Panc1 (cell line): ENCODE measurements around the gene CEP126. TPM values are rescaled to one million over a fixed set of nuclear protein-coding genes. Genes with fewer than 3 reads are reported as not detected.

Experiments used
- ATAC-seq: fragments of 200-7000 bp; cut with Tn5 transposase; 2 replicates; pipeline ENCODE4 v1.9.1; 2020; ENCODE audit warnings: mild to moderate bottlenecking, moderate library complexity
- BruUV-seq: library from RNA; stranded (reverse); fragments of 400-500 nt; replicated peaks from 2 replicates; lab custom pipeline; 2021; lab: Mats Ljungman, UMichigan
- CTCF ChIA-PET: fragments of 300-600 bp; sonication (Branson Sonifier 250); formaldehyde crosslinking; loops from one replicate; lab custom pipeline; 2022; ENCODE audit warnings: antibody characterized with exemption; lab: Charles Lee
- POLR2A ChIA-PET: fragments of 300-600 bp; sonication (Branson Sonifier 250); formaldehyde crosslinking; loops from one replicate; lab custom pipeline; 2022; ENCODE audit warnings: antibody characterized with exemption; lab: Charles Lee
- DNase-seq: peaks from one replicate; pipeline ENCODE4 v3.0.0-alpha.2; 2010; ENCODE audit warnings: low read depth, low spot score
- H3K27ac ChIP-seq: 2 replicates; pipeline ENCODE4 v1.5.1; 2011; ENCODE audit warnings: mild to moderate bottlenecking, low read length, inconsistent platforms
- H3K27me3 ChIP-seq: fragments of 200-500 bp; sonication (Bioruptor generic); 2 replicates; pipeline ENCODE4 v1.6.0; 2014; ENCODE audit warnings: low read length, inconsistent platforms; ENCODE audit not compliant: control insufficient read depth, insufficient read depth
- H3K36me3 ChIP-seq: fragments of 200-500 bp; sonication (Bioruptor generic); 2 replicates; pipeline ENCODE4 v1.5.1; 2014; ENCODE audit warnings: inconsistent platforms, mild to moderate bottlenecking, low read length, moderate library complexity; ENCODE audit not compliant: control insufficient read depth, insufficient read depth
- H3K4me1 ChIP-seq: 2 replicates; pipeline ENCODE4 v1.5.1; 2011; ENCODE audit warnings: inconsistent platforms, mild to moderate bottlenecking, low read length, moderate library complexity; ENCODE audit not compliant: control insufficient read depth, insufficient read depth
- H3K4me3 ChIP-seq, 2 experiments: 2 replicates each; pipeline ENCODE4 v1.5.1; 2011 to 2012; ENCODE audit warnings: low read depth in 2 of 2, low read length in 2 of 2, mild to moderate bottlenecking in 2 of 2, inconsistent platforms in 1 of 2, moderate library complexity in 1 of 2
- H3K9me3 ChIP-seq: fragments of 200-500 bp; sonication (Bioruptor generic); 2 replicates; pipeline ENCODE4 v1.5.1; 2014; ENCODE audit warnings: low read depth, mild to moderate bottlenecking, inconsistent platforms, low read length, moderate library complexity; ENCODE audit not compliant: control insufficient read depth, insufficient read depth
- POLR2AphosphoS5 ChIP-seq: IDR thresholded peaks from 2 replicates; pipeline ENCODE4 v1.6.1; 2012; ENCODE audit warnings: mild to moderate bottlenecking, low read depth, low read length, moderate library complexity
- REST ChIP-seq, 2 experiments: IDR thresholded peaks; 2 replicates each; pipeline ENCODE4 v1.6.1; 2011 to 2012; ENCODE audit warnings: low read depth in 2 of 2, control low read depth in 1 of 2, low read length in 1 of 2, mild to moderate bottlenecking in 1 of 2, moderate library complexity in 1 of 2; ENCODE audit not compliant: insufficient read depth in 1 of 2
- SIN3A ChIP-seq: IDR thresholded peaks from 2 replicates; pipeline ENCODE4 v1.6.1; 2012; ENCODE audit warnings: low read depth, mild to moderate bottlenecking, low read length, moderate library complexity, borderline replicate concordance; ENCODE audit not compliant: insufficient read depth
- TCF7L2 ChIP-seq: IDR thresholded peaks from 2 replicates; pipeline ENCODE4 v1.6.1; 2011; ENCODE audit warnings: mild to moderate bottlenecking, low read depth, low read length, inconsistent platforms
- in situ Hi-C: cut with HindIII; loops from 2 replicates; pipeline ENCODE4 v1.10.0; 2016; ENCODE audit warnings: low sequenced_read_pairs, low pct_unique_long_range_greater_than_20kb
- intact Hi-C: fragments of 100-400 bp; cut with micrococcal nuclease; formaldehyde crosslinking; loops from one replicate; pipeline ENCODE4 v1.10.0; 2022; ENCODE audit not compliant: unreplicated experiment
- total RNA-seq: library from RNA; stranded (reverse); gene quantifications from one replicate; pipeline ENCODE4 v1.2.1, GENCODE V29; 2021; ENCODE audit not compliant: unreplicated experiment
- TF ChIP-seq, protein P1 (sequence below): fragments of 450-650 bp; IDR thresholded peaks from 2 replicates; pipeline ENCODE4 v1.5.1; 2017; ENCODE audit warnings: mild to moderate bottlenecking

CEP126 gene
- total RNA-seq, 1 experiment from 2014 or later = 6.6 TPM

GRCh38 chr11:101945448-101945847 lies 30.6 kb downstream of the CEP126 start:
- no peaks in the 10 kb centered on the region for H3K4me1 ChIP-seq
- CTCF ChIA-PET = interaction anchor here (0.6 kb wide), 1 partner anchor 54 kb away, joined by 4 read pairs; no protein-coding TSS in a partner anchor
- ATAC-seq (no peak), DNase-seq (no peak)
- POLR2A ChIA-PET = no interaction called here
- H3K36me3 ChIP-seq = no peaks in the 10 kb centered on the region
- TF ChIP-seq REST (IDR thresholded peaks at IDR 0.05; ENCODE audit: insufficient read depth in 1 of 2, low read depth in 2 of 2, low read length in 1 of 2) = no peak
- TF ChIP-seq SIN3A = no peak
- TF ChIP-seq, protein P1, sequence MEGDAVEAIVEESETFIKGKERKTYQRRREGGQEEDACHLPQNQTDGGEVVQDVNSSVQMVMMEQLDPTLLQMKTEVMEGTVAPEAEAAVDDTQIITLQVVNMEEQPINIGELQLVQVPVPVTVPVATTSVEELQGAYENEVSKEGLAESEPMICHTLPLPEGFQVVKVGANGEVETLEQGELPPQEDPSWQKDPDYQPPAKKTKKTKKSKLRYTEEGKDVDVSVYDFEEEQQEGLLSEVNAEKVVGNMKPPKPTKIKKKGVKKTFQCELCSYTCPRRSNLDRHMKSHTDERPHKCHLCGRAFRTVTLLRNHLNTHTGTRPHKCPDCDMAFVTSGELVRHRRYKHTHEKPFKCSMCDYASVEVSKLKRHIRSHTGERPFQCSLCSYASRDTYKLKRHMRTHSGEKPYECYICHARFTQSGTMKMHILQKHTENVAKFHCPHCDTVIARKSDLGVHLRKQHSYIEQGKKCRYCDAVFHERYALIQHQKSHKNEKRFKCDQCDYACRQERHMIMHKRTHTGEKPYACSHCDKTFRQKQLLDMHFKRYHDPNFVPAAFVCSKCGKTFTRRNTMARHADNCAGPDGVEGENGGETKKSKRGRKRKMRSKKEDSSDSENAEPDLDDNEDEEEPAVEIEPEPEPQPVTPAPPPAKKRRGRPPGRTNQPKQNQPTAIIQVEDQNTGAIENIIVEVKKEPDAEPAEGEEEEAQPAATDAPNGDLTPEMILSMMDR = no peak
- TF ChIP-seq TCF7L2 = no peak
- TF ChIP-seq POLR2AphosphoS5 = no peak
- H3K27me3 ChIP-seq = no peaks in the 10 kb centered on the region
- intact Hi-C loops (no loop called here), in situ Hi-C loops (no loop called here)
- no TSS peak for BruUV-seq
- H3K27ac ChIP-seq = no peak overlapping the region
- no peak overlapping the region for H3K4me3 ChIP-seq
- no peaks in the 10 kb centered on the region for H3K9me3 ChIP-seq

- no peak overlapping the region for H3K27ac ChIP-seq
Measured at GRCh38 chr11:101949680-101950220, 34.9 kb downstream of the CEP126 start.

More at GRCh38 chr11:101949680-101950220, 34.9 kb downstream of the CEP126 start:
- Histone ChIP-seq H3K27me3 (no peaks in the 10 kb centered on the region), H3K36me3 (no peaks in the 10 kb centered on the region), H3K9me3 (no peaks in the 10 kb centered on the region), H3K4me1 (no peaks in the 10 kb centered on the region), H3K4me3 (no peak overlapping the region)
- DNase-seq (no peak), ATAC-seq (no peak)
- TF ChIP-seq REST (IDR thresholded peaks at IDR 0.05; ENCODE audit: insufficient read depth in 1 of 2, low read depth in 2 of 2, low read length in 1 of 2) = no peak
- no peak for TF ChIP-seq TCF7L2
- TF ChIP-seq SIN3A = no peak
- TF ChIP-seq, protein P1 = no peak
- no peak for TF ChIP-seq POLR2AphosphoS5
- CTCF ChIA-PET = no interaction called here
- BruUV-seq = no TSS peak
- POLR2A ChIA-PET = no interaction called here
- intact Hi-C loops = no loop called here
- in situ Hi-C loops = no loop called here
